Right cardiac atrium (tissue), 5 donors: ENCODE measurements around the gene RYR1. TPM values are rescaled to one million over a fixed set of nuclear protein-coding genes. Genes with fewer than 3 reads are reported as not detected.
"Not testable (repeated sequence)": the region's sequence is repeated elsewhere in the genome, so short reads cannot be mapped to it uniquely, and the experiment has no call there.

Experiments used
- ATAC-seq, 2 donors: fragments of 200-7000 bp; cut with Tn5 transposase; one replicate each; pipeline versions ENCODE4 v1.8.0 to v1.9.1; 2020; ENCODE audit warnings: moderate library complexity in 2 of 2, mild to moderate bottlenecking in 1 of 2
- DNase-seq, 3 donors: peaks; one replicate each; pipeline ENCODE4 v3.0.0-alpha.2; 2020
- H3K27ac ChIP-seq: one replicate; pipeline ENCODE4 v1.5.1; 2013; ENCODE audit warnings: mild to moderate bottlenecking, low read length, control low read depth, moderate library complexity
- H3K27me3 ChIP-seq: one replicate; pipeline ENCODE4 v1.6.1; 2013; ENCODE audit not compliant: control insufficient read depth, insufficient read depth
- H3K4me1 ChIP-seq: one replicate; pipeline ENCODE4 v1.6.1; 2013; ENCODE audit warnings: low read length; ENCODE audit not compliant: control insufficient read depth, insufficient read depth
- H3K4me3 ChIP-seq: one replicate; pipeline ENCODE4 v1.5.1; 2013; ENCODE audit warnings: low read length, control low read depth
- H3K9me3 ChIP-seq: one replicate; pipeline ENCODE4 v1.6.1; 2013; ENCODE audit warnings: low read length; ENCODE audit not compliant: control insufficient read depth
- WGBS: extraction: QIAGEN DNeasy Blood & Tissue Kit; methylation state at CpG from one replicate; pipeline ENCODE4 v1.1.7; 2013; 5-methylcytosine and 5-hydroxymethylcytosine counted together
- intact Hi-C, 4 donors: fragments of 100-400 bp; cut with DNase I; formaldehyde crosslinking; loops; one replicate each; pipeline versions ENCODE4 v1.11.0 to v1.14.0; 2022 to 2023
- polyA plus RNA-seq: library from polyadenylated mRNA; stranded (reverse); fragments of 200-250 nt; gene quantifications from one replicate; pipeline ENCODE4 v1.2.3, GENCODE V29; 2013
- total RNA-seq, 4 donors: library from RNA; stranded (reverse); fragmentation: NEBNext Ultra II Directional; extraction: Animal tissue kit (Norgen Biotek cat#: 25700); gene quantifications; one replicate each; pipeline ENCODE4 v1.2.1, GENCODE V29; 2021
- donor health status: healthy with polysubstance abuse.
- donor health status: DM: no; HTN: yes; CAD: no.
- donor health status: DM: no; HTN: no; CAD: no.
- donor health status: DM: no; HTN: yes; CAD: no; lungs with severe emphysema.
- donor health status: DM: yes; HTN: yes; CAD: no.

The RYR1 gene
- total and polyA plus RNA-seq, 5 donors: 0.80 to 1.6 (median 1.1) TPM

- DNase-seq: no peak
- no peak for ATAC-seq
- Histone ChIP-seq H3K4me3 (no peak overlapping the region), H3K4me1 (no peaks in the 10 kb centered on the region), H3K9me3 (no peaks in the 10 kb centered on the region), H3K27me3 (no peaks in the 10 kb centered on the region), H3K27ac (no peak overlapping the region)
- WGBS: 84% methylated on average over 2 of the region's 2 CpGs
- intact Hi-C loops: no loop called here
Observed at GRCh38 chr19:38484747-38485146, 51.3 kb downstream of the RYR1 start.

- H3K4me1 ChIP-seq: no peaks in the 10 kb centered on the region
- H3K27ac ChIP-seq: no peak overlapping the region
- DNase-seq: no peak
- WGBS: 94% methylated on average over 49 of the region's 49 CpGs
- H3K4me3 ChIP-seq: no peak overlapping the region
- no peaks in the 10 kb centered on the region for H3K27me3 ChIP-seq
- no peak for ATAC-seq
- H3K9me3 ChIP-seq: no peaks in the 10 kb centered on the region
- intact Hi-C loops: no loop called here
Observed at GRCh38 chr19:38485541-38486285, 52.2 kb downstream of the RYR1 start.

GRCh38 chr19:38486731-38487336 is 53.3 kb downstream of the RYR1 start:
- WGBS: 91% methylated on average over 6 of the region's 6 CpGs
- ATAC-seq: no peak
- intact Hi-C loops: no loop called here
- H3K4me1 ChIP-seq: no peaks in the 10 kb centered on the region
- H3K9me3 ChIP-seq: no peaks in the 10 kb centered on the region
- no peaks in the 10 kb centered on the region for H3K27me3 ChIP-seq
- H3K27ac ChIP-seq: no peak overlapping the region
- DNase-seq: no peak
- no peak overlapping the region for H3K4me3 ChIP-seq

GRCh38 chr19:38488096-38488495 is 54.6 kb downstream of the RYR1 start:
- no peaks in the 10 kb centered on the region for H3K27me3 ChIP-seq
- no peaks in the 10 kb centered on the region for H3K9me3 ChIP-seq
- H3K4me3 ChIP-seq: no peak overlapping the region
- no peak overlapping the region for H3K27ac ChIP-seq
- no peak for ATAC-seq
- DNase-seq: no peak
- no peaks in the 10 kb centered on the region for H3K4me1 ChIP-seq
- intact Hi-C loops: no loop called here
- WGBS: 91% methylated on average over 3 of the region's 3 CpGs

- DNase-seq (no peak), ATAC-seq (no peak)
- intact Hi-C loops: no loop called here
- 73% methylated on average over 9 of the region's 9 CpGs for WGBS
- Histone ChIP-seq H3K27ac (no peak overlapping the region), H3K9me3 (no peaks in the 10 kb centered on the region), H3K27me3 (no peaks in the 10 kb centered on the region), H3K4me3 (no peak overlapping the region), H3K4me1 (no peaks in the 10 kb centered on the region)
Observed at GRCh38 chr19:38488776-38489481, 55.4 kb downstream of the RYR1 start.

- Histone ChIP-seq H3K27me3 (no peaks in the 10 kb centered on the region), H3K4me3 (no peak overlapping the region), H3K9me3 (no peaks in the 10 kb centered on the region), H3K4me1 (no peaks in the 10 kb centered on the region), H3K27ac (no peak overlapping the region)
- intact Hi-C loops: no loop called here
- no peak for DNase-seq
- no peak for ATAC-seq
- 92% methylated on average over 2 of the region's 2 CpGs for WGBS
Observed at GRCh38 chr19:38490861-38491260, 57.4 kb downstream of the RYR1 start.

GRCh38 chr19:38492181-38492813 is 58.8 kb downstream of the RYR1 start:
- no peak for DNase-seq
- no peaks in the 10 kb centered on the region for H3K4me1 ChIP-seq
- no peak overlapping the region for H3K27ac ChIP-seq
- no peak overlapping the region for H3K4me3 ChIP-seq
- ATAC-seq: no peak
- no peaks in the 10 kb centered on the region for H3K27me3 ChIP-seq
- intact Hi-C loops: no loop called here
- no peaks in the 10 kb centered on the region for H3K9me3 ChIP-seq
- WGBS: 78% methylated on average over 9 of the region's 9 CpGs

GRCh38 chr19:38494379-38494778 is 60.9 kb downstream of the RYR1 start:
- no peak overlapping the region for H3K27ac ChIP-seq
- no peaks in the 10 kb centered on the region for H3K9me3 ChIP-seq
- intact Hi-C loops: no loop called here
- H3K4me1 ChIP-seq: no peaks in the 10 kb centered on the region
- ATAC-seq (no peak), DNase-seq (no peak)
- no peak overlapping the region for H3K4me3 ChIP-seq
- no peaks in the 10 kb centered on the region for H3K27me3 ChIP-seq
- WGBS: 87% methylated on average over 21 of the region's 21 CpGs

GRCh38 chr19:38495375-38495774 is 61.9 kb downstream of the RYR1 start:
- H3K27me3 ChIP-seq, H3K27ac ChIP-seq, intact Hi-C loops, H3K4me3 ChIP-seq, H3K4me1 ChIP-seq, ATAC-seq, DNase-seq, H3K9me3 ChIP-seq: not testable (repeated sequence)
- 96% methylated on average over 2 of the region's 2 CpGs for WGBS

GRCh38 chr19:38496116-38496515 is 62.6 kb downstream of the RYR1 start:
- ATAC-seq (no peak), DNase-seq (no peak)
- Histone ChIP-seq H3K27ac (no peak overlapping the region), H3K4me3 (no peak overlapping the region), H3K4me1 (no peaks in the 10 kb centered on the region), H3K9me3 (no peaks in the 10 kb centered on the region), H3K27me3 (no peaks in the 10 kb centered on the region)
- intact Hi-C loops: no loop called here
- WGBS: 91% methylated on average over 17 of the region's 17 CpGs
